H1 (cell line): ENCODE data around the gene NDUFA8. TPM values are rescaled to one million over a fixed set of nuclear protein-coding genes. Genes with fewer than 3 reads are reported as not detected.

Experiments used
- BCL11A ChIP-seq, 2 experiments: IDR thresholded peaks; one replicate each; pipeline ENCODE4 v1.6.1; 2011; ENCODE audit warnings: low read depth in 2 of 2, low read length in 2 of 2, mild to moderate bottlenecking in 2 of 2
- CHD1 ChIP-seq: IDR thresholded peaks from 2 replicates; pipeline ENCODE4 v1.6.1; 2012; ENCODE audit warnings: low read depth, low read length, improper control_type of control experiment
- CHD7 ChIP-seq: fragments of 300-600 bp; sonication (generic); IDR thresholded peaks from 2 replicates; pipeline ENCODE4 v1.7.1; 2012; ENCODE audit warnings: low read length, moderate library complexity, mild to moderate bottlenecking, inconsistent platforms; ENCODE audit not compliant: insufficient replicate concordance
- CTCF ChIP-seq, 3 experiments: IDR thresholded peaks; 1 replicate in 2 of 3; 2 replicates in 1 of 3; pipeline versions ENCODE4 v1.5.1 to v1.6.1; 2011; ENCODE audit warnings: low read length in 3 of 3, mild to moderate bottlenecking in 3 of 3, inconsistent platforms in 2 of 3, low read depth in 1 of 3, moderate library complexity in 1 of 3; ENCODE audit not compliant: insufficient read depth in 1 of 3; ENCODE audit errors: control extremely low read depth in 1 of 3
- JUND ChIP-seq: IDR thresholded peaks from 2 replicates; pipeline ENCODE4 v1.6.1; 2011; ENCODE audit warnings: mild to moderate bottlenecking, improper control_type of control experiment, low read length
- MAX ChIP-seq: IDR thresholded peaks from 2 replicates; pipeline ENCODE4 v1.6.1; 2012; ENCODE audit warnings: inconsistent platforms
- RNF2 ChIP-seq: fragments of 200-900, 300-1000 bp; sonication (generic); IDR thresholded peaks from 2 replicates; pipeline ENCODE4 v1.7.1; 2016; ENCODE audit warnings: borderline replicate concordance, low read depth, mild to moderate bottlenecking, antibody characterized with exemption, low read length; ENCODE audit not compliant: poor library complexity, severe bottlenecking; ENCODE audit errors: missing control alignments
- SIX5 ChIP-seq: IDR thresholded peaks from 2 replicates; pipeline ENCODE4 v1.6.1; 2011; ENCODE audit warnings: mild to moderate bottlenecking, low read depth, low read length
- SUZ12 ChIP-seq: fragments of 200-600 bp; sonication (generic); IDR thresholded peaks from 2 replicates; pipeline ENCODE4 v1.6.1; 2012; ENCODE audit warnings: mild to moderate bottlenecking, inconsistent platforms, low read length, moderate library complexity, mixed read lengths
- polyA plus RNA-seq, 7 experiments: library from polyadenylated mRNA; depleted of rRNA in 3 of 7; stranded (reverse) in 5 of 7; unstranded in 2 of 7; fragments of >200 nt in 5 of 7; fragments of 200-250 nt in 2 of 7; gene quantifications; 1 replicate in 5 of 7; 2 replicates in 1 of 7; 4 replicates in 1 of 7; pipeline versions ENCODE4 v1.2.1 to v1.2.3, GENCODE V29; 2011 to 2013; ENCODE audit warnings: missing spikeins in 2 of 7, mixed read lengths in 2 of 7
- total RNA-seq: library from RNA; stranded (reverse); fragmentation: NEBNext Ultra II Directional; extraction: Animal tissue kit (Norgen Biotek cat#: 25700); gene quantifications from 2 replicates; pipeline ENCODE4 v1.2.1, GENCODE V29; 2021

NDUFA8 gene
- total and polyA plus RNA-seq, 2 of the 8 experiments (the other 6 are each of a cell fraction or from before 2014, with no cell fraction given), result 61.0 to 73.8 TPM

GRCh38 chr9:122180633-122181032, 21.1 kb upstream of the NDUFA8 start (continued):
- no peak for TF ChIP-seq CHD7
- no peak for TF ChIP-seq JUND
- TF ChIP-seq CTCF (IDR thresholded peaks at IDR 0.05; ENCODE audit: control extremely low read depth in 1 of 3, insufficient read depth in 1 of 3, low read depth in 1 of 3, low read length in 3 of 3), result no peak
- TF ChIP-seq CHD1, result no peak
- no peak for TF ChIP-seq SIX5
- no peak for TF ChIP-seq MAX
- TF ChIP-seq RNF2, result no peak
- no peak for TF ChIP-seq BCL11A (IDR thresholded peaks at IDR 0.05; ENCODE audit: low read depth in 2 of 2, low read length in 2 of 2)
- no peak for TF ChIP-seq SUZ12
